ENCODE measurements around the gene KDM5A.

The KDM5A gene

DNA sequence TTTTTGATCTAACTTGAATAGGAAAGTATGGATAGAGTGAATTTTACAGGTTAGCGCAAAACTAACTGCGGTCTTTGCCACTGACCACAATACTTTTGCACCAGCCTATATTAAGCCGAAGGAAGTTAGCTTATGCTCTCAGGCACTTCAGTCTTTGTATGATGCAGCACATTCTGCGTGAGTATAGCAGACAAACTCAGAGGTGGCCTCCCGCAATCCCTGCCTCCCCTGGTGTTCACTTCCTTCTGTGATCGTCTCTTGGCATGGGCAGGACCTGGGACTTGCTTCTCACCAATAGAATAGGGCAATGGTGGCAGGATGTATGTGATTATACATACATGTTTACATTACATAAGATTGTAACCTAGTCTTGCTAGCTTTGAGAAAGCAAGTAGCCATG is 116.2 kb downstream of the KDM5A start:
- no peak for DNase-seq

- DNase-seq, result peak in 11 of 51 donors; percentile 4 to 63 (median 24)
Measured at GRCh38 chr12:271161-271560, 118.0 kb downstream of the KDM5A start.

DNA sequence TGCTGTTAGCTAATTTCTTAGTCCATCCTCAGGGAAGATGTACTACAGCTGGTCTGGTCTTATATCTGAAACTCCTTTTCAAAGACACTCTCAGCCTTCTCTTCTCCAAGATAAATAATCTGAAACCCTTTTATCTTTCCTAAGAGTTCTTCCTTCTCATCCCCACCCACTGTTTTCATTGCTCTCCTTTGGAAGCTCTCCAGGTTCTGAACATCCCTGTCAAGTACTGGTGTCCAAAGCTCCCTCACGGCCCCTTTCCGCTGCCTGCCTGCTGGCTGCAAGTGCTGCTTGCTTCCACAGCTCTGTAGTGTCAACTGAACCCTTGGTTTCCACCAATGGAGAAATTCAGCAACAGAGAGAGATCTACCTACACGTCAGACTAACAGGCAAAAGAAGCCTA is 119.9 kb downstream of the KDM5A start:
- no peak for DNase-seq

DNA sequence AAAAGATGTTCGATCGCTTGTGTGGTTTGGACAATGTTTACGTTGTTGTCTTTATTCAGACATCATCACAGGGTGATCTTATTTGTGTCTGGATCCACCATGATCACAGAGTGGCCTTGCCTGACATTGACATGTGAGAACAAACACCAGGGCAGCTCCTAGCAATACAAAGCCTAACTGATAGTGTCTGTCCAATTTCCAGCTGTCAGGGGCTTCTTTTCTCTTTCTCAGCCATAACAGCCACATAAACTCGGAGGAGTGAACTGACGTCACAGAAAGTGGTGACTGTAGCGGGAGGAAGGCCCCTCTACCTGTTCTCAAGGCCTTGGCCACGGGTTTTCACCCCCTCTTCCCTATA is 120.7 kb downstream of the KDM5A start:
- peak in 1 of 51 donors; percentile 1 for DNase-seq

GRCh38 chr12:267581-268482 is 121.3 kb downstream of the KDM5A start:
- DNase-seq, result peak in 2 of 51 donors; percentile 26 to 33

- no peak for DNase-seq
Measured at GRCh38 chr12:265096-265495, 124.0 kb downstream of the KDM5A start.

- DNase-seq, result no peak
Measured at GRCh38 chr12:264269-264668, 124.9 kb downstream of the KDM5A start.

DNA sequence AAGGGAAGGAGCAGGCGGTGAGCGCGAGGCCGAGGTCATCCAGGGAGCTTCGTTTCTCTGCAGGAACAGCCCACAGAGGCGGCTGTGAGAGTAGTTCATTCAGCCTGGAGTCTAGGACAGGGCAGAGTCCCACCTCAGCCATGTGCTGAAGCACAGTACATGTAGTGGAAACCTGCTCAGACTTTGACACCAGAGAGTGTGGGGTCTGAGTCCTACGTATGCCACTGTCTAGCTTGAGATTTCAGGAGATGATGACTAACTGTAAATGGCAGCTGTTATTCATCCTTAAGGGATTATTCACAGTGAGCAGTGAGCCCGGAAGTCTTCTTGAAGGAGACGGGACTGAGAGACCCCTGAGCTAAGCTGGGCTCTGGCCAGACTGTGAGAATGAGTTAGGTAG is 125.5 kb downstream of the KDM5A start:
- no peak for DNase-seq

- DNase-seq, result no peak
Measured at GRCh38 chr12:262817-263216, 126.3 kb downstream of the KDM5A start, which contains the start of gene SLC6A13. Gene SLC6A13, minus strand, starts transcription at chr12:262836. Its CDS starts 2,784 bp downstream, at chr12:260052.

- DNase-seq, result no peak
Measured at GRCh38 chr12:262113-262512, 127.0 kb downstream of the KDM5A start.

- DNase-seq, result no peak
Measured at GRCh38 chr12:257521-258321, 131.4 kb downstream of the KDM5A start.

DNA sequence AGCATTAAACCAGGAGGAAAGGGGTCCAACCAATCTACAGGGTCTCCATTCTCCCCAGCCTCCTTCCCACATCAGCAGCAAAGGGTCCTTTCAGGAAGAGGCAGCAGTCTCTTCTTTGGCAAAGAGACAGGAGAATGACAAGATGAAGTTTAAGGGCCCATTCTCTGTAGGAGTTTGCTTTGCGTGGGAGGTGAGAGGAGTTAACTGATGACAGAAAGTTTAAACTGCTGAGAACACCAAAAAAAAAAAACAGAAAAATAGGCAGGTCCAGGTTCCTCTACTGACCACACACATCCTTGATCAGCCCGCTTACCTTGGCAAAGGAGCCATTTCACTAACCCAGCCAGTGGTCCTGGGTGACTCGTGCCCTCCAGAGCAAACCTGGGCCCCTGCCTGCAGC is 132.2 kb downstream of the KDM5A start:
- DNase-seq, result no peak

DNA sequence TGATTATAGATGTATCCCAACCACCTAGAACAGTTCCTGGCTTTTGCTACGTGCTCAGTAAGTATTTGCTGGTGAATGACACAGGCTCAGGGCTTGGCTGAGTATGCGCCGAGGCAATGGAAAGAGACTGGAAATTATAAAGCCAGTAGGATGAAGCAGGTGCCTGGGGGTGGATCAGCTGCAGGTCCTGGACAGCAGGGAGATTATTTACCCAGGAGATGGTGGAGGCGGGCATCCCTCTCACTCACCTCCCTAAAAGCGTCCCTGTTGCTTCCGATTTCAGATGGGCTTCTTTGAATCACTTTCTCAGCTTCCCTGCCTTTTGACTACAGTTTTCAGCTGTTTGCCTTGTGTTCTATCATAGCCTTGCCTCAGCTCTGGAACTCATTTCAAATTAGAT is 132.9 kb downstream of the KDM5A start:
- DNase-seq, result peak in 1 of 51 donors; percentile 5

GRCh38 chr12:254912-255311 is 134.2 kb downstream of the KDM5A start:
- DNase-seq, result no peak

DNA sequence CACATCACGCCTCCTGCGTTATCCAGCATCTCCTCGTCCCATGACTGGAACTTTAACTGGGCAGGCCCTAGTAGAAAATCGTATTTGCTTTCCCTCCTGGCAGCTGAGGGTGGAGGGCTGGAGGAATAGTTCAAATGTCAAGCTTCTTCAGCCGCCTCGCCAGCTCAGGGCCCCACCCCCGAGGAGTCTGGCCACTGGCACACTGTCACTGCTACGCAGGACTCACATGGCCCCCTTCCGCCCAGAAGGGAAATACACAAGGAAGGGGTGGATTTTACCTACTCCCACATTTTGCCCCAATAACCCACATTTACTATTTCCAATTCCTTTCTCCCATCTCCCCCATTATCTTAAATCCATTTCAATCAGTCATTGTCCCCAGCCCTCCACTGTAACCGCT is 135.1 kb downstream of the KDM5A start:
- no peak for DNase-seq

GRCh38 chr12:253116-253831 is 135.8 kb downstream of the KDM5A start:
- DNase-seq, result no peak

- DNase-seq, result no peak
Measured at GRCh38 chr12:252636-253035, 136.5 kb downstream of the KDM5A start.

DNA sequence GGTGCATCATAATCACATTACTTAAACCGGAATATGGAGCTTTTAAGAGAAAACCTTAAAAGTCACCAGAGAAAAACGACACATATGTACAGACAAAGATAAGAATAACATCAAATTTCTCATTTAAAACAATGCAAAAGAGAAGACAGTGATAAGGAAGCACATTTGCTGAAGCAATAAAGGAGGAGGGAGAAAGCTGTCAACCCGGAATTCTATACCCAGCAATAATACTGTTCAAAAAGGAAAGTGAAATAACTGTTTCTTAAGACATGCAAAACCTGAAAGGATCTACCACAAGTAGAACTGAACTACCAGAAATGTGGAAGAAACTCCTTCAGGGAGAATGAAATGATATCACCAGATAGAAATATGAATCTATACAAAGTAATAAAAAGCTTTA is 141.8 kb downstream of the KDM5A start:
- no peak for DNase-seq

- DNase-seq, result no peak
Measured at GRCh38 chr12:243381-243780, 145.7 kb downstream of the KDM5A start.

- DNase-seq, result no peak
Measured at GRCh38 chr12:242496-242895, 146.6 kb downstream of the KDM5A start.

- no peak for DNase-seq
Measured at GRCh38 chr12:241266-241665, 147.9 kb downstream of the KDM5A start.

DNA sequence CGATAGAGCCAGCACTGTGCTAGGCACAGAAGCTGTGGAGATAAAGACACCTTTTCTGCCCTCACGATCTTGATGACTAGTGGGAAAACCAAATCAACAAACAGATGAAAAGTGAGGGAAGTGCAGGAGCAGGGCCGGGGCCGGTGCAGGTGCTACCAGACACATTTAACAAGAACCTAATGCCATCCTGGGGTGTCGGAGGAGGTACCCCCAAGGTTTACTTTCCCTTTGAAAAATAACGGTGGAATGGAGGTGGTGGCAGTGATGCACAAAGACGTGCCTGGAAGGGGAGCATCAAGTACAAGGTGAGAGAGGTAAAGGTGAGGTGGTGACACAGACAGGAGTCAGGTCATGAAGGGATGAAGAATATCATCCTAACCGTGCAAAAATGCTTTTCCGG is 148.6 kb downstream of the KDM5A start:
- DNase-seq, result no peak

Measured in hypothalamus (tissue), 51 donors.